ENCODE results near the gene GANAB. TPM values are rescaled to one million over a fixed set of nuclear protein-coding genes. Genes with fewer than 3 reads are reported as not detected.

The GANAB gene
- total RNA-seq, 1 donor from 2014 or later = 229 TPM

DNA sequence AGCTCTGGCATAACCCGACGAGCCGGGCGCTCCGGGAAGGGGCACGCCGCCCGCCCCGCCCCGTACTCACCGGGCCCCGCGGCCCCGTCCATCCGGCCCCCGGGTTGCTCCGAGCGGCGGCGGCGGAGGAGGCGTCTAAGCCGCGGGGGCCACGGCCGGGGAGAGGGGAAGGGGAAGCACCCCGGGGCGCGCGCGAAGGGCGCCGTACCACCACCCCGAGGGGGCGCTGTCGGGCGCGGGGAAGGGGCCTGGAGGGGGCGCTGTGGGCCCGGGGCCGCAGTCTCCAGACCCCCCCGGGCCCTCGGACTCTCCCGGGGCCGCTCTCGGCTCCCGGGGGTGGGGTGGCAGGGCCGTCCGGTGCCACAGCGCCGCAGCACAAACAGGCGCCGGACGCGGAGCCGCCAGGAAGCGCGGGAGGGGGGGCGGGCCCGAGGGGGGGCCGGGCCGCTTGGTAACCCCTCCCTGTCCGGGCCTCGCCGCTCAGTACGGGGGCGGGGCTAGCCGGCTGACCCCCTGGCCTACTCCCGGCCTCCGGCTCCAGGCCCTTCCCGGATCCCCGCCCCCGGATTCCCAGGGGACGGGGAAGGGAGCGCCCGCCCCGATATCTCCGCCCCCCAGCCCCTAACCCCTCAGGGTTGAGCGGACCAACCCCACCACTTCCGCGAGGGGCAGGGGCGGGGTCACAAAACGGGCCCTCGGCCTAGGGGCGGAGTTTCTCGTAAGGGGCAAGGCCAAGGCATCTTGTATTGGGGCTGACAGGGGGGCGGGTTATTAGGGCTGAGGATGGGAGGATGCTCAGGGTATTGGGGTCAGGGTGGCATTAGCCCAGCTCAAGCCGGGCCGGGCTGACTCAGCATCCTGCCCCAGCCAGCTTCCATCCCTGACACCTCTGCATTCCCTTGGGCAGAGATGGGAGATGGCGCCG lies 33.8 kb downstream of the GANAB start, which contains the start of the genes EML3 and ROM1:
EML3 (minus strand) TSS at position 410 of the 925 bp plus-strand sequence; CDS start at position 92, 318 bp downstream.
ROM1 (plus strand) TSS at position 892 of the 925 bp plus-strand sequence; CDS start at position 917, 25 bp downstream.
- H3K27ac ChIP-seq = peak within 1 kb of the TSS; percentile 93
- peak; percentile 95 for DNase-seq
- no peaks in the 10 kb centered on the region for H3K9me3 ChIP-seq
- intact Hi-C loops (cut with DNase I) = no loop called here
- peaks cover 29% of the 10 kb centered on the region for H3K36me3 ChIP-seq
- peak within 1 kb of the TSS; percentile 84 for H3K4me3 ChIP-seq
- no peaks in the 10 kb centered on the region for H3K27me3 ChIP-seq
- ATAC-seq = peak; percentile 88
- TF ChIP-seq, protein P1, sequence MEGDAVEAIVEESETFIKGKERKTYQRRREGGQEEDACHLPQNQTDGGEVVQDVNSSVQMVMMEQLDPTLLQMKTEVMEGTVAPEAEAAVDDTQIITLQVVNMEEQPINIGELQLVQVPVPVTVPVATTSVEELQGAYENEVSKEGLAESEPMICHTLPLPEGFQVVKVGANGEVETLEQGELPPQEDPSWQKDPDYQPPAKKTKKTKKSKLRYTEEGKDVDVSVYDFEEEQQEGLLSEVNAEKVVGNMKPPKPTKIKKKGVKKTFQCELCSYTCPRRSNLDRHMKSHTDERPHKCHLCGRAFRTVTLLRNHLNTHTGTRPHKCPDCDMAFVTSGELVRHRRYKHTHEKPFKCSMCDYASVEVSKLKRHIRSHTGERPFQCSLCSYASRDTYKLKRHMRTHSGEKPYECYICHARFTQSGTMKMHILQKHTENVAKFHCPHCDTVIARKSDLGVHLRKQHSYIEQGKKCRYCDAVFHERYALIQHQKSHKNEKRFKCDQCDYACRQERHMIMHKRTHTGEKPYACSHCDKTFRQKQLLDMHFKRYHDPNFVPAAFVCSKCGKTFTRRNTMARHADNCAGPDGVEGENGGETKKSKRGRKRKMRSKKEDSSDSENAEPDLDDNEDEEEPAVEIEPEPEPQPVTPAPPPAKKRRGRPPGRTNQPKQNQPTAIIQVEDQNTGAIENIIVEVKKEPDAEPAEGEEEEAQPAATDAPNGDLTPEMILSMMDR (IDR thresholded peaks at IDR 0.05) = peak; percentile 82
- H3K4me1 ChIP-seq = peaks cover 23% of the 10 kb centered on the region

DNA sequence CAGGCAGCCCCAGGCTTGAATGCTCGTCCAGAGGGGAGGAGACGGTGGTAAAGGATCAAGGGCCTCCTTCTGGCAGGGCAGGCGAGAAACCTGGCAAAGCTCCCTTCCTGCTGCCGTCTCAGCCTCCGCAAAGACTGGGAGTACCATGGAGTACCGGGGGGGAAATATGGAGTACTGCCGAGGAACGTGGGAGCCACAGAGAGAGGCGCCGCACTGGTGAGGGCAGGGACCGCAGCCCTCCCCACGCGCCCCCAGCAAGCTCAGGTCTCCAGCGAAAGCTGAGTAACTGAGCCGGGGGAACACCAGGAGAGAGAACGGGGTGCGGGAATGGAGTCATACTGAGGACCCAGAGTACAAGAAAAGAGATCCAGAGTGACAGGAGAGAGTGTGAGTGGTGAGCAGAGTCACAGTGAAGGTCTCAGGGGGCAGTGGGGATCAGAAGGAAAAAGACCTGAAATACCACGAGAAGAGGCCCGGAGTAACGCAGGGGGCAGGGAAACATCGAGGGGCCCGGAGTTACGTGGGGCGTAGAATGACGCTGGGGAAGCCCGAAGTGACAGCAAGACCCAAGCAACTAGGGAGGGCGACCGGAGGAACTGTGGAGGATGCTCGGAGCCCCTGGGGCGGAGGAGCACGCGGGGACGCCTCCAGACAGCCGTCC lies 34.6 kb downstream of the GANAB start:
- peaks cover 32% of the 10 kb centered on the region for H3K36me3 ChIP-seq
- peaks cover 23% of the 10 kb centered on the region for H3K4me1 ChIP-seq
- peak; percentile 24 for ATAC-seq
- H3K9me3 ChIP-seq = no peaks in the 10 kb centered on the region
- intact Hi-C loops (cut with DNase I) = no loop called here
- peak overlapping the region; percentile 84 for H3K4me3 ChIP-seq
- peak; percentile 81 for DNase-seq
- no peaks in the 10 kb centered on the region for H3K27me3 ChIP-seq
- peak overlapping the region; percentile 93 for H3K27ac ChIP-seq
- TF ChIP-seq, protein P1 (IDR thresholded peaks at IDR 0.05) = peak; percentile 4

DNA sequence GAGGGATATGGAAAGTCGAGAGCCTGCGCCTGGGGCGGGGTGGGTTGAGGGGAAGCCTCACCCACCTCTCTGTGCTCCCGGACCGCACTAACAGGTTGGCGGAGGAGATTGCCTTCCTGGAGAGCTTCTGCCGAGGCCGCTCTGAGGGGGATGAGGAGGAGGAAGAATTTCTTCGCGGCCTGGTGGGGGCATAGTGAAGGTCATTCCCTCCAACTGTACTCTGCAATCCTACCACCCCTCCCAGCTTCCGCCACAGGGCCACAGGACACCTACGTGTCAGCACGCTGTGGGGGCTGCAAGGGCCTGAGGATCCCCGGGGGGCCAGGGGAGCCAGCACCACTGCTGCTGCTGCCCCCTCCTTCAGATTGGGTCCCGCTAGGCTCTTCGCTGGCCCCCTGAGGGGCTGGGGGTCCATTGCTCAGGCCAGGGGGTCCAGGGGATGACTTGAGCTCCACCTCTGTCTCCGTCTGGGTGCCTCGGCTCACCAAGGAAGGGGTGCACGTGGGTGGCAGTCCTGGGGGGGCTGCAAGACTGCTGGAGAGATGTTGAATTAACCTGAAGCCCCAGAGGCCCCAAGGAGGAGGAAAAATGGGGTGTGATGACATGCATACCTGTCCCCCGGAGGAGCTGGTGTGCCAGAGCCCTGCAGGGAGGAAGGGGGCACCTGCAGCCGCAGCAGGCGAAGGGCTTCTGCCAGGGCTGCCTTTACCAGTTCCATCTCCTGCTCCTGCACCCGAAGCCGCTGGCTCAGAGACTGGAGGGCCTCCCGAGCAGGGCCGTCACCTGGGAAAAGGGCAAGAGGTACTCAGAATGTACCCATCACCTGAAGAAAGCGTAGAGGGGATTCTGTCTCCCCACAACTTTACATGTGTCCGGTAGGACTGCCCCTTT lies 35.4 kb downstream of the GANAB start:
- peaks cover 36% of the 10 kb centered on the region for H3K36me3 ChIP-seq

DNA sequence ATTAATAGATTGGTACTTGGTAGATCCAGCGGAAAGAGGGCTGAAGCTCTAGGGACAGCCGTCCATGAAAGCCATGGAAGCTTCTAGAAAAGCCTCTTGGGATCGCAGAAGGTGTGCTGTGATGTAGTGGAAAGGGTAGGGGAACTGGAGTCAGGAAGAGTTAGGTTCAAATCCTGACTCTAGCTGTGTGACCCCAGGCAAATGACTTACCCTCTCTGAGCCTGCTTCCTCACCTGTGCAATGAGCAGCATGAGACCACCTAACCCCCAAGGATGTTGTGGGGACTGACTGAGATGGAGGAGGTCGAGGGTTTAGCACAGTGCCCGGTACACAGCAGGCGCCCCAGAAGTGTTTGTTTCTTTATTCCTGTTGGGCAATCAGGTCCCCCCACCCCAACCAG lies 36.0 kb downstream of the GANAB start:
- Histone ChIP-seq H3K36me3 (peaks cover 38% of the 10 kb centered on the region), H3K27me3 (no peaks in the 10 kb centered on the region), H3K27ac (peak overlapping the region; percentile 93), H3K9me3 (no peaks in the 10 kb centered on the region), H3K4me3 (no peak overlapping the region), H3K4me1 (peaks cover 23% of the 10 kb centered on the region)
- TF ChIP-seq, protein P1 (IDR thresholded peaks at IDR 0.05) = no peak
- DNase-seq (no peak), ATAC-seq (no peak)
- intact Hi-C loops (cut with DNase I) = no loop called here

More for the DNA sequence above, 35.4 kb downstream of the GANAB start:
- Histone ChIP-seq H3K4me1 (peaks cover 23% of the 10 kb centered on the region), H3K27me3 (no peaks in the 10 kb centered on the region), H3K9me3 (no peaks in the 10 kb centered on the region), H3K4me3 (peak overlapping the region; percentile 84), H3K27ac (peak overlapping the region; percentile 93)
- DNase-seq (no peak), ATAC-seq (no peak)
- intact Hi-C loops (cut with DNase I) = no loop called here
- TF ChIP-seq, protein P1 (IDR thresholded peaks at IDR 0.05) = no peak

DNA sequence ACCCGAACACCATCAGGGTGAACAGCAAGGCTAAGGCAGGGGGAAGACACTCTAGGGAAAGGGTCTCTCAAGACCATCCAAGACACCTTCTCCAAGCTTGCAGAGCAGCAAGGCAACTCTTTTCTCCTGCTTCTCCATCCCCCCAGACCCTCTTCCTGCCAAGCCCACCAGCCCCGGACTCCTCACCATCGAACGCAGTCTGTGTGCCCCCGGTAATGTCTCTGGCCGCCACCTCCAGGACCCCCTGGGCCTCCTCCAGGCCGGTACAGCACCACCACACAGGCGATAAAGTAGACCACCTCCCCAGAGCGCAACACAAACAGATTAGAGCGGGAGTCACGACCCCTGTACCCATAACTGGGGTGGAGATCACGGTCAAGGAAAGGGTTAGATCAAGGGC lies 37.6 kb downstream of the GANAB start:
- Histone ChIP-seq H3K27me3 (no peaks in the 10 kb centered on the region), H3K9me3 (no peaks in the 10 kb centered on the region), H3K4me3 (no peak overlapping the region), H3K36me3 (peaks cover 50% of the 10 kb centered on the region), H3K27ac (no peak overlapping the region), H3K4me1 (peaks cover 23% of the 10 kb centered on the region)
- intact Hi-C loops (cut with DNase I) = no loop called here
- no peak for ATAC-seq
- DNase-seq = no peak
- TF ChIP-seq, protein P1 (IDR thresholded peaks at IDR 0.05) = no peak
